ENCODE measurements around the gene MACIR.

Gene MACIR

DNA sequence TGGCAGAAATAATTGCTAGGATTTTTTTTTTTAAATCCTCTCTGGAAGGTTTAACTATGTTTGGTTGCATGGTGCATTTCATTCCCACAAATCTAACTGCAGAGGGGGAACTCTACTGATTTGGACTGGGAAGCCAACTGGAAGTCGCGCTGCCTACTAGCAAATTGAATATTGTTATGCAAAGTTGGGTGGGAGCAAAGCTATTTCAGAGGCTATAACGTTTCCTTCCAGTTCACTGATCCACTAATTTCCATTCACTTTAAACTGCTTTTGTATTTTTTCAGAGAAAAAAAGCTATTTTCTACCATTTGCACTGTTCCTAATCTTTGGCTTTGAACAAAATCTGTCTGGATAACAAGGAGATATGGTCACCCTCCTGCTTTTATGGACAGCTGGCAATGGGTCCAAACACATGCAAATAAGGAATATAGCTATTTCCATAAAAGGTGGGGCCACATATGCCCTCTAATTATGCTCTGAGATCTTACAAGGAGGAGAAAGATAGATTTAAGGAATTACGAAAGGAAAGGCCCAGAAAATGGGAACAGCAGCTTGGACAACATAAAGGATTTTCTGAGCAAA lies 40.1 kb downstream of the MACIR start:
- ChIA-PET CTCF (interaction anchor here (0.8 kb wide), 1 partner anchor 66 kb away, joined by 3 read pairs; no protein-coding TSS in a partner anchor), POLR2A (no interaction called here)
- DNase-seq (ENCODE audit: extremely low spot score): no peak
- TF ChIP-seq, protein P1, sequence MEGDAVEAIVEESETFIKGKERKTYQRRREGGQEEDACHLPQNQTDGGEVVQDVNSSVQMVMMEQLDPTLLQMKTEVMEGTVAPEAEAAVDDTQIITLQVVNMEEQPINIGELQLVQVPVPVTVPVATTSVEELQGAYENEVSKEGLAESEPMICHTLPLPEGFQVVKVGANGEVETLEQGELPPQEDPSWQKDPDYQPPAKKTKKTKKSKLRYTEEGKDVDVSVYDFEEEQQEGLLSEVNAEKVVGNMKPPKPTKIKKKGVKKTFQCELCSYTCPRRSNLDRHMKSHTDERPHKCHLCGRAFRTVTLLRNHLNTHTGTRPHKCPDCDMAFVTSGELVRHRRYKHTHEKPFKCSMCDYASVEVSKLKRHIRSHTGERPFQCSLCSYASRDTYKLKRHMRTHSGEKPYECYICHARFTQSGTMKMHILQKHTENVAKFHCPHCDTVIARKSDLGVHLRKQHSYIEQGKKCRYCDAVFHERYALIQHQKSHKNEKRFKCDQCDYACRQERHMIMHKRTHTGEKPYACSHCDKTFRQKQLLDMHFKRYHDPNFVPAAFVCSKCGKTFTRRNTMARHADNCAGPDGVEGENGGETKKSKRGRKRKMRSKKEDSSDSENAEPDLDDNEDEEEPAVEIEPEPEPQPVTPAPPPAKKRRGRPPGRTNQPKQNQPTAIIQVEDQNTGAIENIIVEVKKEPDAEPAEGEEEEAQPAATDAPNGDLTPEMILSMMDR (IDR thresholded peaks at IDR 0.05; ENCODE audit: control extremely low read depth, extremely low read depth, low read depth, missing control alignments): no peak

DNA sequence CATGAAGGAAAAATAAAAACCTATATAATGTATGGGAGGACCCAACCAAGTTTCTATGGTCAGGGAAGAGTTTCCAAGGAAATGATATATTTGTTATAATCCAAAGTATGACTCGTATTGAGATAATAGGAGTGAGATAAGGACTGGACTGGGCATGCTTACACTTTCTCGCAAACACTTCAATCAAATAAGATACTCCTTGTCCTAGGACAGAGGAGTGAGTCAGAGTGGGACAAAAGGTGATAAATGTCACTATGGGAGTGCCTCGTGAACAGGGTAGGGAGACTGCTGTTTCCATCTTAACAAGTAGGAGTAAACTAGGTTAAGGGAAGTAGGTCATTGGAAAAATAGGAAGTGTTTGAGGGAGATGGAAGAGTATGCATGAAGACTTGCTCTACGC lies 47.2 kb downstream of the MACIR start:
- CTCF ChIA-PET: no interaction called here
- DNase-seq (ENCODE audit: extremely low spot score): no peak
- TF ChIP-seq, protein P1 (IDR thresholded peaks at IDR 0.05; ENCODE audit: control extremely low read depth, extremely low read depth, low read depth, missing control alignments): no peak
- POLR2A ChIA-PET: no interaction called here

DNA sequence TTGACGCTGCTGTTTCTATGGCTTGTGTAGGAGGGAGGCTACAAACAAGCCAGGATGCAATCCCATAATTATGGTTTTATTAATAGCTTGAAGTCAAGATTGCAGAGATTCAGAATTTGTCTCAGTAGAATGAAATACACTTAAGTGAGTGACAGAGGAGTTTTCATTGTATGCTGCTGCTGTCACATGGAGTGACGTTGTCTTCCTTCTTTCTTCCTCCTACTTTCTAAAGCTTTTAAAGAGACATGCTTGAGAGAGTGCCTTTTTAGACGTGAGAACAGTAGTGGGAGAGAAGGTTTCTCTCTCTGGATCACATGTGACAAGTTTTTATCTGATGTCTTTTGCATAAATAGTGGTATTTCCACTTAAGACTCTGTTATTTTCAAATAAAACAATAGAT lies 48.9 kb downstream of the MACIR start:
- TF ChIP-seq, protein P1 (IDR thresholded peaks at IDR 0.05; ENCODE audit: control extremely low read depth, extremely low read depth, low read depth, missing control alignments): no peak
- DNase-seq (ENCODE audit: extremely low spot score): no peak
- ChIA-PET CTCF (no interaction called here), POLR2A (no interaction called here)

DNA sequence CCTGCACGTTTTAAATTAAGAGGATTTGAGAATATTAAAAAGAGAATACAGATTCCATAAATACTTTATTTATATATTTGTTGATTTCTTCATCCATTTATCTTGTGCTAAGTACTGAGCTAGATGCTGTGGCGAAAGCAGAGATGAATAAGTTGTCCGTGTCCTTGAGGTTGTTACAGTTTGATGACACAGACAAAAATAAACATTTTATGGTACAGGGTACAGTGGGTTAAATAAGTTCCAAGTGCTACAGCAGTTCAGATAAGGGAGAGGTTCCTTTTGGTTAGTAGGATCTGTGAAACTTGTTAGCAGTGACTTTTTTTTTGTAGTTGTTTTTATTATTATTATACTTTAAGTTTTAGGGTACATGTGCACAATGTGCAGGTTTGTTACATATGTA lies 50.2 kb downstream of the MACIR start:
- DNase-seq (ENCODE audit: extremely low spot score): no peak
- TF ChIP-seq, protein P1 (IDR thresholded peaks at IDR 0.05; ENCODE audit: control extremely low read depth, extremely low read depth, low read depth, missing control alignments): no peak
- ChIA-PET CTCF (no interaction called here), POLR2A (no interaction called here)

DNA sequence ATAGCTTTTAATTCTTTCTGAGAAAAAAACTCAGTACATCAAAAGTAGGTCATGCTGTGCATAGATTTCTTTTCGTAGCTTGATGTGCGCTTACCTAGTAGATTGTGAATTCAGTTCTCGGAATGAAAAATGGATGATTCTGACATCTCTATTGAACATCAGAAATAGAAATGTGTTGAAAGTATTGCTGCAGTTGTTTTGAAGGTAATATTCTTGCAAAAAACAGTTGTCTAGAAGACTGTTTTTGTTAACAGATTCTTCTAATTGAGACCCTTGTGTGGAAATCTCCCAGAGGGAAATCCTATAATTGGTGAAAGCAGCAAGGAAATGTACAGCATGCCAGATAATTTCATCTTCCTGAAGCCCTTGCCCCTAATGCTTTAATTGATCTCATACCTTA lies 54.5 kb downstream of the MACIR start:
- no peak for DNase-seq (ENCODE audit: extremely low spot score)
- ChIA-PET CTCF (interaction anchor here (1.3 kb wide), 1 partner anchor 56 kb away, joined by 3 read pairs; no protein-coding TSS in a partner anchor), POLR2A (no interaction called here)
- TF ChIP-seq, protein P1 (IDR thresholded peaks at IDR 0.05; ENCODE audit: control extremely low read depth, extremely low read depth, low read depth, missing control alignments): no peak

DNA sequence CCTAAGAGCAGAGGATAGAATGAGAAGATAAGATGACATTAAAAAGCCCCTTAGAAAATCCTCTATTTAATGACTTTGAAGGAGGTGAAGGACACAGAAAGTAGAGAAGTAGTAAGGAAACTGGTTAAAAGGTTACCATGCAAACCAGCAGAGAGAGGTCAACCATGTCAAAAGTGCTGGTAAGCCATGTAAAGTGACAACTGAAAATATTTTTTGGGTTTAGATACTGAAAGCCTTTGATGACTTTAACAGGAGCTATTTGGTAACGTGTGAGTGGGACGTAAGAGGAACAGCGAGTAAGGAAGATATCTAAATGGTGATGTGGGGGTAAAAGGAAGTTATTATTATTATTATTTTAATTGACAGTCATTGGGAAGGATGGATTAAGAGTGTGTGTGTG lies 56.9 kb downstream of the MACIR start:
- TF ChIP-seq, protein P1 (IDR thresholded peaks at IDR 0.05; ENCODE audit: control extremely low read depth, extremely low read depth, low read depth, missing control alignments): no peak
- CTCF ChIA-PET: interaction anchor here (1.4 kb wide), 1 partner anchor 20 kb away, joined by 3 read pairs; no protein-coding TSS in a partner anchor
- DNase-seq (ENCODE audit: extremely low spot score): no peak
- POLR2A ChIA-PET: no interaction called here

Measured in GM10248 (cell line).